Activated CD8-positive, alpha-beta memory T cell treated with anti-CD3 and anti-CD28 coated beads for 1 hour (primary cell): Measurements from ENCODE around the gene ADAMTS13.

Experiments used
- DNase-seq, 2 donors: peaks; one replicate each; pipeline ENCODE4 v3.0.0-alpha.2; 2020; ENCODE audit warnings: low read depth in 1 of 2; ENCODE audit errors: extremely low read depth in 1 of 2

The ADAMTS13 gene

GRCh38 chr9:133505901-133506652 is 83.9 kb downstream of the ADAMTS13 start:
- no peak for DNase-seq

GRCh38 chr9:133506653-133507038 is 84.5 kb downstream of the ADAMTS13 start:
- DNase-seq, result no peak

GRCh38 chr9:133507246-133507965 is 85.2 kb downstream of the ADAMTS13 start:
- DNase-seq, result no peak

- no peak for DNase-seq
Observed at GRCh38 chr9:133508046-133508445, 85.9 kb downstream of the ADAMTS13 start.
